HEK293T (cell line): Measurements from ENCODE around the gene KIRREL3.

Experiments used
- CTCF ChIA-PET: fragments of 350-600 bp; formaldehyde crosslinking; extraction: SDS; loops from one replicate; lab custom pipeline; 2021; ENCODE audit warnings: antibody characterized with exemption, inconsistent platforms; lab: Yijun Ruan, JAX
- POLR2A ChIA-PET: fragments of 350-600 bp; formaldehyde crosslinking; extraction: SDS; loops from one replicate; lab custom pipeline; 2020; ENCODE audit warnings: antibody characterized with exemption, inconsistent platforms; lab: Yijun Ruan, JAX
- DNase-seq: peaks from one replicate; pipeline ENCODE4 v3.0.0; 2012; ENCODE audit warnings: mixed read lengths; ENCODE audit errors: extremely low spot score
- ARNT ChIP-seq: fragments of 450-650 bp; IDR thresholded peaks from 2 replicates; pipeline ENCODE4 v1.6.1; 2017; ENCODE audit warnings: mild to moderate bottlenecking
- BHLHE40 ChIP-seq: fragments of 450-650 bp; IDR thresholded peaks from 2 replicates; pipeline ENCODE4 v1.6.1; 2016; ENCODE audit warnings: mild to moderate bottlenecking, moderate library complexity, borderline replicate concordance
- CTBP1 ChIP-seq: fragments of 450-650 bp; IDR thresholded peaks from 2 replicates; pipeline ENCODE4 v1.6.1; 2016; ENCODE audit warnings: borderline replicate concordance
- ELF4 ChIP-seq: fragments of 450-650 bp; IDR thresholded peaks from 2 replicates; pipeline ENCODE4 v1.6.1; 2017; ENCODE audit warnings: antibody characterized with exemption
- FOXA1 ChIP-seq: fragments of 450-650 bp; IDR thresholded peaks from 2 replicates; pipeline ENCODE4 v1.6.1; 2016; ENCODE audit warnings: mild to moderate bottlenecking
- FOXK2 ChIP-seq: fragments of 450-650 bp; IDR thresholded peaks from 2 replicates; pipeline ENCODE4 v1.6.1; 2016; ENCODE audit warnings: mild to moderate bottlenecking
- FOXM1 ChIP-seq: fragments of 450-650 bp; IDR thresholded peaks from 2 replicates; pipeline ENCODE4 v1.6.1; 2017; ENCODE audit warnings: mild to moderate bottlenecking, borderline replicate concordance
- HDGF ChIP-seq: fragments of 450-650 bp; IDR thresholded peaks from 2 replicates; pipeline ENCODE4 v1.6.1; 2017; ENCODE audit warnings: antibody characterized with exemption, borderline replicate concordance
- L3MBTL2 ChIP-seq: fragments of 450-650 bp; conservative IDR thresholded peaks from 2 replicates; pipeline ENCODE4 v1.6.1; 2016; ENCODE audit warnings: mild to moderate bottlenecking
- LEF1 ChIP-seq: fragments of 450-650 bp; IDR thresholded peaks from 2 replicates; pipeline ENCODE4 v1.6.1; 2017; ENCODE audit warnings: mild to moderate bottlenecking, borderline replicate concordance
- NFRKB ChIP-seq: fragments of 450-650 bp; IDR thresholded peaks from 2 replicates; pipeline ENCODE4 v1.6.1; 2016; ENCODE audit warnings: mild to moderate bottlenecking, moderate library complexity
- SP1 ChIP-seq: fragments of 450-650 bp; IDR thresholded peaks from 2 replicates; pipeline ENCODE4 v1.6.1; 2017
- SUZ12 ChIP-seq: fragments of 450-650 bp; IDR thresholded peaks from 2 replicates; pipeline ENCODE4 v1.6.1; 2016; ENCODE audit warnings: mild to moderate bottlenecking
- TARDBP ChIP-seq: fragments of 450-650 bp; IDR thresholded peaks from 2 replicates; pipeline ENCODE4 v1.6.1; 2016
- ZNF384 ChIP-seq: fragments of 450-650 bp; IDR thresholded peaks from 2 replicates; pipeline ENCODE4 v1.6.1; 2016
- TF ChIP-seq, protein P1 (sequence below): fragments of 450-650 bp; IDR thresholded peaks from 2 replicates; pipeline ENCODE4 v1.6.1; 2016

Gene KIRREL3

DNA sequence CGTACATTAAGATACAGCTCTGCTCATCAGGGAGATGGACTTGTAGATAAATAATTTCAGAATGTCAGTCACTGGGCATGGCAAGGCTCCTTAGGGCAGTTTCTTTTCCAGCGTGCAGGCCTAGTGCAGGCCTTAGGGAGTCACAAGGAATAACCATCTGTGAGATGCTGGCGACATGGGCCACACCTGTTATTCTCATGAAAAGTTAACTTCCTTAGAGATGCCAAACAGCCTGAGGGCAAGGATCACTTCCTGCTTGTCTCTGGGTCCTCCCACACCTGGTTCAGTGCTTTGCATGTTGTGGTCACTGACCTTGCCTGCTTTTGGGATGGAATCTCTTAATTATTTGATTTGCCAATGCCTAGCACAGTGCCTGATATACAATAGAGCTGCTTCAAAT is 574.5 kb downstream of the KIRREL3 start:
- POLR2A ChIA-PET, result no interaction called here
- no peak for TF ChIP-seq FOXA1
- TF ChIP-seq, protein P1, sequence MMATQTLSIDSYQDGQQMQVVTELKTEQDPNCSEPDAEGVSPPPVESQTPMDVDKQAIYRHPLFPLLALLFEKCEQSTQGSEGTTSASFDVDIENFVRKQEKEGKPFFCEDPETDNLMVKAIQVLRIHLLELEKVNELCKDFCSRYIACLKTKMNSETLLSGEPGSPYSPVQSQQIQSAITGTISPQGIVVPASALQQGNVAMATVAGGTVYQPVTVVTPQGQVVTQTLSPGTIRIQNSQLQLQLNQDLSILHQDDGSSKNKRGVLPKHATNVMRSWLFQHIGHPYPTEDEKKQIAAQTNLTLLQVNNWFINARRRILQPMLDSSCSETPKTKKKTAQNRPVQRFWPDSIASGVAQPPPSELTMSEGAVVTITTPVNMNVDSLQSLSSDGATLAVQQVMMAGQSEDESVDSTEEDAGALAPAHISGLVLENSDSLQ, result no peak
- no peak for TF ChIP-seq TARDBP
- no peak for TF ChIP-seq SUZ12
- TF ChIP-seq ARNT, result no peak
- TF ChIP-seq FOXK2, result no peak
- no peak for TF ChIP-seq ELF4
- TF ChIP-seq FOXM1, result no peak
- no peak for TF ChIP-seq NFRKB
- TF ChIP-seq BHLHE40, result no peak
- no peak for TF ChIP-seq HDGF
- TF ChIP-seq LEF1, result no peak
- no peak for TF ChIP-seq L3MBTL2
- no peak for TF ChIP-seq ZNF384
- no peak for TF ChIP-seq CTBP1
- no peak for TF ChIP-seq SP1
- CTCF ChIA-PET, result interaction anchor here (1.5 kb wide), 1 partner anchor 116 kb away, joined by 4 read pairs; no protein-coding TSS in a partner anchor
- DNase-seq, result no peak

- CTCF ChIA-PET, result interaction anchor here (1.5 kb wide), 1 partner anchor 114 kb away, joined by 4 read pairs; no protein-coding TSS in a partner anchor
- no peak for DNase-seq
- TF ChIP-seq FOXM1, result no peak
- POLR2A ChIA-PET, result interaction anchor here (1.1 kb wide), 1 partner anchor 8 kb away, joined by 3 read pairs; no protein-coding TSS in a partner anchor
Observed at GRCh38 chr11:126424471-126425039, 576.0 kb downstream of the KIRREL3 start.

DNA sequence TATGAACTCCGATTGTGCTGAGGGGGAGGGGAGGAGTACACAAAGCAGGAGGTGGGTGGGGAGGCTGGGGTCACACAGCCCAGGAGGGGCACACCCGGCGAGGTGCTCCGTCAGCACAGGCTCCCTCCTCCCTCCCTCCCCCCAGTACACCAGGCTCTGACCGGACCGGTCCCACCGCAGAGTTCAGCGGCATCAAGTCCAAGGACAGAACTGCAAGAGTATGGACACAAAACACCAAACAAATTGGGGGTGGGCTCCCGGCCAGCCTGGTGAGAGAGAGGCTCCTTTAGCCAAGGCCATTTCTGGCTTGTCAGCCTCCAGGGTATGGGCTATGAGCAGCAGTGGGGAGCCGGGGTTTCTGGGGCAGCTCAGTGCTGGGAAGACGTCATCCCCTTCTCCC is 576.8 kb downstream of the KIRREL3 start:
- ChIA-PET CTCF (no interaction called here), POLR2A (no interaction called here)
- TF ChIP-seq, protein P1, result no peak
- TF ChIP-seq ELF4 (no peak), TARDBP (no peak), ZNF384 (no peak), NFRKB (no peak), FOXA1 (no peak), FOXK2 (no peak)
- DNase-seq, result no peak

DNA sequence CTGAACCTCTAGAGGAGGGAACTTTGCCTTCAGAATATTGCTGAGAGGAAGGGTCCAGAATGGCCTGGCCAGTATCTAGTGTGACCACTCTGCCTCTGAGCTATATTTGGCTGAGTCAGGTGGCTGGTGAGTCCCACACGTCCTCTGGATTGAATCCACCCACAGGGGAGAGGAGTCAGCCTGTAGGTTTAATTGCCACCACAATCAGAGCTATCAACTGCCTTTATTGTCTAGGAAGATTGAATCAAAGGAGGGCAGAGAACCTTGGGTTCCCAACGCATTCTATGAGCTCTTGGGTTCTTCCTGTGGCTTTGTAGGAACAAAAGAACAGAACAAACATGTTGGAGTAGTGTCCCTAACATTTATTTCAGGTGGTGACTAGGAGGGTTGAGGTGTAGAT is 577.4 kb downstream of the KIRREL3 start:
- ChIA-PET POLR2A (no interaction called here), CTCF (no interaction called here)
- no peak for DNase-seq

GRCh38 chr11:126422446-126422845 is 578.1 kb downstream of the KIRREL3 start:
- TF ChIP-seq ZNF384, result no peak
- no peak for TF ChIP-seq FOXK2
- no peak for TF ChIP-seq NFRKB
- no peak for TF ChIP-seq LEF1
- TF ChIP-seq FOXM1, result no peak
- no peak for TF ChIP-seq ARNT
- TF ChIP-seq SP1, result no peak
- no peak for TF ChIP-seq HDGF
- no peak for TF ChIP-seq SUZ12
- no peak for TF ChIP-seq FOXA1
- no peak for TF ChIP-seq BHLHE40
- DNase-seq, result no peak
- ChIA-PET CTCF (no interaction called here), POLR2A (no interaction called here)

More for the DNA sequence above, 577.4 kb downstream of the KIRREL3 start:
- TF ChIP-seq ELF4 (no peak), HDGF (no peak), ZNF384 (no peak), SP1 (no peak), LEF1 (no peak), NFRKB (no peak), L3MBTL2 (no peak), CTBP1 (no peak), ARNT (no peak), FOXM1 (no peak), BHLHE40 (no peak), SUZ12 (no peak), TARDBP (no peak), FOXA1 (no peak), FOXK2 (no peak)
- TF ChIP-seq, protein P1, result no peak

- no peak for DNase-seq
- TF ChIP-seq FOXK2 (no peak), BHLHE40 (no peak), SUZ12 (no peak), HDGF (no peak), ELF4 (no peak), TARDBP (no peak)
- TF ChIP-seq, protein P1, result no peak
- ChIA-PET POLR2A (no interaction called here), CTCF (no interaction called here)
Observed at GRCh38 chr11:126421271-126421671, 579.3 kb downstream of the KIRREL3 start.
